OCI-LY7 (cell line): ENCODE data around the gene FOXD2.

ENCODE experiments used
- CTCF ChIP-seq: fragments of 200-600 bp; sonication (generic); conservative IDR thresholded peaks from 2 replicates; pipeline ENCODE4 v1.5.1; 2014; ENCODE audit warnings: mild to moderate bottlenecking, antibody characterized with exemption, low read length, moderate library complexity, mixed read lengths
- EZH2phosphoT487 ChIP-seq: fragments of 200-600 bp; sonication (generic); IDR thresholded peaks from 2 replicates; pipeline ENCODE4 v1.6.1; 2018; ENCODE audit warnings: low read depth, borderline replicate concordance, mild to moderate bottlenecking, mixed run types, antibody characterized with exemption, low read length, moderate library complexity, mixed read lengths

- no peak for TF ChIP-seq CTCF
- no peak for TF ChIP-seq EZH2phosphoT487
These were observed 31.5 kb downstream of the FOXD2 start for GRCh38 chr1:47469390-47469759.
